Measurements from ENCODE around the gene SLC38A3.
"Not testable (repeated sequence)": the region's sequence is repeated elsewhere in the genome, so short reads cannot be mapped to it uniquely, and the experiment has no call there.

Gene SLC38A3

DNA sequence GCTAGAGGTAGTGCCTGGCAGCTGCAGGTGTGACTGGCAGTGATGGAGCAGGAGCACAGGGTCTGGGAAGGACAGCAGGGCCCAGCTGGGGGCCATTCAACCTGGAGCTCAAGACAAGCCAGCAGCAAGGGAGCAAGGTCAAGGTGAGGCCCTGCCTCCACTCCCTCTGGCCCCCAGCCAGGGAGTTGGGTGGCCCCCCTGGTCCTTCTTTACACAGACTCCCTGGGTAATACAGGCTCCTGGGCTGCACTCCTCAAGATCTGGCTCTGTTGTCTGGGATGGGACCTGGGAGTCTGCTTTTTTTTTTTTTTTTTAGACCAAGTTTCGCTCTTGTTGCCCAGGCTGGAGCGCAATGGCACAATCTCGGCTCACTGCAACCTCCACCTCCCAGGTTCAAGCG lies 45.4 kb downstream of the SLC38A3 start:
- DNase-seq (ENCODE audit: low read depth) = no peak

DNA sequence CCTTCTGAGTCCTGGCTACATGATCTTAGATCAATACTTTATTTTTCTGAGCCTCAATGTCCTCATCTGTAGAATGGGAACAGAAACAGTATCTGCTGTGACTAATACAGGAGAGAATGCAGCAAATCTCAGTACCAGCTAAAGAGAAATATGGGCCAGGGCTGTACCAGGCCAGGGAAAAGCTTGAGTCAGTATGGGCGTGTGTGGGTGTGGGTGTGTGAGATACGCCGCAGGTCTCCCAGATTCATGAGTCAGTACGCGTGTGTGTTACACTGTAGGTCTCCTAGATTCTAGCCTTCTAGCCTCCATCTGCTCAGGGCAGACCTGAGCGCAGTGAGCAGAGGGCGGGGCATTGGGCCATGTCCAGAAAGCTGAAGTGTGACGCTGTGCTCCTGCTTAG lies 46.1 kb downstream of the SLC38A3 start:
- DNase-seq (ENCODE audit: low read depth) = peak; percentile 96

DNA sequence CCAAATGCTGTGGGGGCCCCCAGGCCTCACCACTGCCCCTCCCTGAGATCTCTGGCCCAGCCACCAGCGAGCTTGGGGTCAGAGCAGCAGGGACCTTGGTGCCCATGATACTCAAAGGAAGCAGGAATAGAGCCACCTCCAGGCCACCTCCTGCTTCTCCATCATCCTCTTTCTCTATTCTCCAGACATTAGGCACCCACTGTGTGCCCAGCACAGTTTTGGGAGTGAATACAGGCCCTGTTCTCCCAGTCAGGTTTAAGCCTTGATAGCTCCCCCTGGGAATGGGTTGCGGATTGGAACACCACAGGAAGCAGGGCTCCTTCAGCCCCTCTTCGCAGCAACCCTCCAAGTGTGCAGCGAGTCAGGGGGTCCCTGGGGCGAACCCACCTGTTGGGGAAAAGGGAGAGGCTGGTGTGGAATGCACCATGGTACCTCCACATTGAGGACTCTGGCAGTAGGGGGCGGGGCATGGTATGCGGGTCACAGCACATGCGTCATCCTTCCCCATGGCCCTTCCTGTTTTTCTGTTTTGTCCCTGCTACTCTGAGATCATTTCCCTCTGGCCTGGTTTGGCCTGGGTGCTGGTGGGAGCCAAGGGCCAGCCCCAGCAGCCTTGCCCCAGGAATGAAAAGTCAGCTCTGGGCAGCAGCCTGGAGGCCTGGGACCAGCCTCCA lies 49.6 kb downstream of the SLC38A3 start:
- DNase-seq (ENCODE audit: low read depth) = peak; percentile 78

DNA sequence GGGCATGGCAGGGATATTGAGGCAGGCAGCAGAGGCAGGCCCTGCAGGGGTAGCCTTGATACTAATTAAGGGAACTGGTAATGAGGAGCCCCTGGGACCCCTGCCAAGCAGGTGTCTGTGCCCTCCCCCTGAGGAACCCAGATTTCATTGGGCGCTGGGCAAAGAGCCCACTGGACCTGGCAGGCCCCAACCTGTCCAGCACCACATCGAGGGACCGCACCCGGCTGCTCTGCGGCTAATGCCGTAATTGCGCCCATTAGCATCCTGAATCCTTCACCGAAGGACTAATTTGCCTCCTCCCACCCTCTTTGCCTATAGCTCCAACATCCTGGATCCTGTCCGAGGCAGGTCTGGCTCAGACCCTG lies 50.2 kb downstream of the SLC38A3 start:
- DNase-seq (ENCODE audit: low read depth) = no peak

DNA sequence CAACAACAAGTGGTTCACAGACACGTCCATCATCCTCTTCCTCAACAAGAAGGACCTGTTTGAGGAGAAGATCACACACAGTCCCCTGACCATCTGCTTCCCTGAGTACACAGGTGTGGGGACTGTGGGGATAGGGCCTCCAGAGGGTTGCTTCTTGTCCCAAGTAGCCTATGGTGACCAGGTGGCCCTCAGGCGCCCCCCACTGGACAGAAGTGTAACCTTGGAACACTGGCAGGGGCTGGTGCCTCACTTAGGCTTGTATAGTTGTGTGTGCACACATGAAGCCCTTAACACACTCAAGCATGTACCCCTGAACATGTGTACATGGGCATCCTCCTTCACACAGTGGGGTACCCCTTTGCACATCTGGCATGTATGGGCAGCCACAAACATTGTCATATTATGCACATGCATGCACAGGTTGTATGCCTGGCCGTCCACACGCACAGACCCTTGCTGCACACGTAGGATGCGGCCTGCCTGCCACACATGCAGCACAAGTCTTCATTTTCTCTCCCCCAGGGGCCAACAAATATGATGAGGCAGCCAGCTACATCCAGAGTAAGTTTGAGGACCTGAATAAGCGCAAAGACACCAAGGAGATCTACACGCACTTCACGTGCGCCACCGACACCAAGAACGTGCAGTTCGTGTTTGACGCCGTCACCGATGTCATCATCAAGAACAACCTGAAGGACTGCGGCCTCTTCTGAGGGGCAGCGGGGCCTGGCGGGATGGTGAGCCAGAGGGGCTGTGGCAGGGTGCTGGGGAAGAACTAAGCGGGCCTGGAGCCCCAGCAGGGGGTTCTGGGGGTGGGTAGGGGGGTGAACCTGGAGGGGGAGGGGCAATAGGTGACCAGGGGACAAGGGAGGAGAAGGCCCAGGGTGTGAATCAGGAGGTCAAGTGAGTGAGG lies 52.2 kb downstream of the SLC38A3 start:
- DNase-seq (ENCODE audit: low read depth) = no peak

DNA sequence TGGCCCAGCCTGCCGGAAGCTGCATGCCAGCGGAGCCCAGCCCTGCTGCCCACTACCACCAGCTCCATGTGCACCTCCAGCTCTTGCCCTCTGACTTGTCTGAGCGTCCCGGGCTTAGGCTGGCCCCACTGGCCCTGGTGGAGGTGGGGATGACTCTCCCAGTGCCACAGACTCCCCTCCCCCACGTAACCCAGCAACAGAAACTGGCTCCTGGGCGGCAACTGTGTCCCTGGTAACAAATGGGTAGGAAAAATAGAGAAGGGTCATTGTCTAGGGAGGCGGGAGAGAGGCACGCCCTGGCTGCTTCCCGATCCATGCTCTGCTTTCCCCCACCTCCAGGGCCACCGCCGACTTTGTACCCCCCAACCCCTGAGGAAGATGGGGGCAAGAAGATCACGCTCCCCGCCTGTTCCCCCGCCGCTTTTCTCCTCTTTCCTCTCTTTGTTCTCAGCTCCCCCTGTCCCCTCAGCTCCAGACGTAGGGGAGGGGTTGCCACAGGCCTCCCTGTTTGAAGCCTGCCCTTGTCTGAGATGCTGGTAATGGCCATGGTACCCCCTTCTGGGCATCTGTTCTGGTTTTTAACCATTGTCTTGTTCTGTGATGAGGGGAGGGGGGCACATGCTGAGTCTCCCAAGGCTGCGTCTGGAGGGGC lies 53.1 kb downstream of the SLC38A3 start:
- no peak for DNase-seq (ENCODE audit: low read depth)

DNA sequence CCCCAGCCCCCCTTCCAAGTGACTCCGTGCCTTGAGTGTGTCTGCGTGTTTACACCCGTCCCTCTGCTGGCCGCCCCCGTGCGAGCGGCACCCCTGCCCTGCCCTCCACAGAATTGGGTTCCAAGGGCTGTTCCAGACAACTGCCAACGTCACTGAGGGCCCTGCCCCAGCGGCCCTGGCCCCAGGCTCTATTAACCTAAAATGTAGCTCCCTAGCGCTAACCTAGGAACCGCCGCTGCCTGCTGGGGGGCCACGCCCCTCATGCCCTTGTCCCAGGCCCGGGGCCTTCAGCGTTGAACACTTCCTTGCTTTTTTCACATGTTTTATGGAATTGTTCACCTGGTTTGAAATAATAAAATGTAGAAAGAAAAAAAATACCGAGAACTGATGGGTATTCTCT lies 53.9 kb downstream of the SLC38A3 start:
- no peak for DNase-seq (ENCODE audit: low read depth)

DNA sequence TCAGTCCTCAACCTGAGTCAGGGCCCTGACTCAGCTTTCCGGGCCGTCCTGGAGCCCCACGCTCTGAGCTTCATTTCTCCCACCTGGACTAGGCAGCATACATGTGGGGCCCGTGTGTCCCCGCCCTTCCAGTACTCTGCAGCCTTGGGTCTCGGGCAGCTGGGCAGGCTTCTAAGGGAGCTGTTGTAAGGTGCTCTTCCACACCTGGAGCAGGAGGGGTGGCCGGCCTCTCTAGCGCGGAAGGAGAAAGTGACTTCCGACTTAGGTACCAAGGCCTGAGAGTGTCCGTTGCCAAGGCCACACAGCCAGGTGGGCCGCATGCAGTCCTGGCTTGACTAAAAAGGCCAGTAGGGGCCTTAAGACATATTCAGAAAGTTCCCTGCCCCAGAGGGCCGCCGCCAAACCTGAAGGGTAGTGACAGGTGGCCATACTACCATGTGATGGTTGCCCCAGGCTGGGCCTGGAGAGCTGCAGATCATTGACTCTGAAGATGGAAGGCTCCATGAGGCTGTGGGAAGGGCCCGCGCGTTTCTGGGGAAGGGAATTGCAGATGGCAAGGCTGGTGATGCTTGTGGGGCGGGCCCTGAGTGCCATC lies 54.5 kb downstream of the SLC38A3 start:
- DNase-seq (ENCODE audit: low read depth) = no peak

DNA sequence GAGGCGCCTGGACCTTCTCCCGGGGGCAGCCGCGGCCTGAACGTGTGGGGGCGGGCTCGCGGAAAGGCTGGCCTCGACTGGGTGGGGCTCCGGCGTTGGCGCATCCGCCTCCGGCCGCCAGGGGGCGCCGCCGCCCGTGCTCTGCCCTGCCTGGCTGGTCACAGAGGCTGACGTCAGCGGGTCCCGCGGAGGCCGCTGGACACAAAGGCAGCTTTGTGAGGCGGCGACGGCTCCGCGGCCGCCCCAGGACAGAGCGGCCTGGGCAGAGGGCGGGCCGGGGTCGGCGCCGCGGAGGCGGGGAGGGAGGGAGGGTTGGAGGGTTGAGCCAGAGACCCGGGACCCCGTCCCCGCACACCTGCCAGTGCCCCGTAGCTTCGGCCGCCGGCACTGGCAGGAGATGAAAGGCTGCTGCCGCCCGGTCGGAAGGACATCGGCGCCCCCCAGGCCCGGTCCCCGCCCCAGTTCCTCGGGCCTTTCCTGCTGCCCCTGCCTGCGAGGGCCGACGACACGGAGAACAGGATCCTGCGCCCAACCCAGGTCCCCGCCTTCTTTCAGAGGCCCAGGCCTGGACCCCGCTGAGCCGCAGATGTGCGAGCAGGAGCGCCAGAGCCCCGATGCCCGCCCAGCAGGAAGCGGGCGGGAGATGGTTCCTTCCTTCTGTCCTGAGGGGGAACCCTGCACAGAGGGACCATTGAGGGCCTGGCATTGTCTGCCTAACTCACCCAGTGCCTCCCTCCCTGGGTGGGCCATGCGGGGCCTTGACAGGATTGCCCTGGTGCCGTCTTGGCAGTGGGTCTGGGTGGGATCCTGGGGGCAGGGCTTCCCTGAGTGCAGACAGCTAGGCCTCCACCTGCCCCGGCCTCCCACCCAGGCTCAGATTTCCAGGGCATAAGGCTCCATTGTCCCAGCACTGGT lies 55.2 kb downstream of the SLC38A3 start:
- DNase-seq (ENCODE audit: low read depth) = peak; percentile 85

DNA sequence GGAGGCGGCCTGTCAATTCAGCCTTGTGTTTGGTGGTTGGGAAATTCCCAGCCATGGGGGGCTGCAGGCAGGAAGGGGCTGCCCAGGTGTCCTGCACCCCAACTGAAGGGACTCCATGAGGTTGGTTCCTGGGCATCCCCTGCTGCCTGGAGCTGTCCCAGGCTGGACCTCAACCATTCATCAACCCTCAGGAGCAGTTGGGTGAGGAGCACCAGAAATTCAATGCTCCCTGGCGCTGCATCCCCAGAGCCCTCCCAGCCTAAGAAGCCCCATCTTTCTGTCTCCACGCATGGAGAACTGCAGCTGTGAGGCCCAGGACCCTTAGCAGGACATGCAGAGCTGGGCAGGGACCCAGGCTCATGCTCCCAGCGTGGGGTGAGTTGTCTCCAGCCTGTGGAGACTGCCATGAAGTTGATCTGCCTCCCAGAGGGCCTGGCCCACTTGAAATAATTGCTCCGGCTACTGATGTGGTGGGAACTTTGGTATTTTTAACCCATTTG lies 55.9 kb downstream of the SLC38A3 start:
- DNase-seq (ENCODE audit: low read depth) = no peak

DNA sequence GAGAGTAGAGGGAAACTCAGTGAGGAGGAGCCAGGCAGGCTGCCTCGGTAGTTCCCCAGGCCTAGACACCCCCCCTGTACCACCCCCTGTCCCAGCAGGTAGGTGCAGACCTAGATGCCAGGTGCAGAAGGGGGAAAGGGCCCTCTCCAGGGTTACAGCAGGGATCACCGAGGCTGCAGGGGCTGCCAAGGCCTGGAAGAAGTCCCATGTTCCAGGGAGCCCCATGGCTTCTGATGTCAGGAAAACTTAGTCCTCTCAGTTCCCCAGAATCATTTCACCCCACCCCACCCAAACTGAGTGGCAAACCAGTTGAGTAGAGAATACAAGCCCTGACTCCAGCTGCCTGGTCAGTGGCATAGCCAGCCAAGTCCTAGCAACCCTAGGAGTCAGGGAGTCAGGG lies 56.4 kb downstream of the SLC38A3 start:
- DNase-seq (ENCODE audit: low read depth) = no peak

DNA sequence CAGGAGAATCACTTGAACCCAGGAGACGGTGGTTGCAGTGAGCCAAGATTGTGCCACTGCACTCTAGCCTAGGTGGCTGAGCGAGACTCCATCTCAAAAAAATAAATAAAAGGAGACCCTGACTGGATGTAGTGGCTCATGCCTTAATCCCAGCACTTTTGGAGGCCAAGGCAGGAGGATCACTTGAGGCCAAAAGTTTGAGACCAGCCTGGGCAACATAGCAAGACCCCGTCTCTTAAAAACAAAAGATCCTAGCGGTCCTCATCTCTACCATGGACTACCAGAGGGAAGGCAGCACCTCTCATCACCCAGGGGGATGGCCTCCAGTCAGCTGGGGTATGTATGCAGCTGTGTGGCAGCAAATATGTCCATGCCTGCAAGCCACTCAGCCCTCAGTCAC lies 57.1 kb downstream of the SLC38A3 start:
- not testable (repeated sequence) for DNase-seq (ENCODE audit: low read depth)

DNA sequence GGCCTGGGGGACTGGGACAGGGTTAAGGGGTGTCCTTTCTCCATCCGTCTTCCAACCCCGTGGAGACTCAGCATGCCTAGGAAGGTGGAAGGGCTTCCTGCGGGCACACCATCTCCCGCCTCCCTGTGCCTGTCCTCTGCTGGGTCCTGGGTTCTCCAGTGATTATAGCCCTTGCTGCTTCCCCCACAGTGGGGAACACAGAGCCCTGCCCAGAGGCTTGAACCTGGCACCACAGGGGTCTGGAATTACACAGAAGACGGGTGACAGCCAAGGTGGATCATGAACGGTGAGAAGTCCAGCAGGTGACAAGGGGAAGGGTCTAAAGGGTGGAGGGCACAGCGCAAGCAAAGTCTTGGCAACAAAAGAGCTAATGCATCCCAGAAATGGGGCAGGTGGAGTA lies 57.7 kb downstream of the SLC38A3 start:
- no peak for DNase-seq (ENCODE audit: low read depth)

DNA sequence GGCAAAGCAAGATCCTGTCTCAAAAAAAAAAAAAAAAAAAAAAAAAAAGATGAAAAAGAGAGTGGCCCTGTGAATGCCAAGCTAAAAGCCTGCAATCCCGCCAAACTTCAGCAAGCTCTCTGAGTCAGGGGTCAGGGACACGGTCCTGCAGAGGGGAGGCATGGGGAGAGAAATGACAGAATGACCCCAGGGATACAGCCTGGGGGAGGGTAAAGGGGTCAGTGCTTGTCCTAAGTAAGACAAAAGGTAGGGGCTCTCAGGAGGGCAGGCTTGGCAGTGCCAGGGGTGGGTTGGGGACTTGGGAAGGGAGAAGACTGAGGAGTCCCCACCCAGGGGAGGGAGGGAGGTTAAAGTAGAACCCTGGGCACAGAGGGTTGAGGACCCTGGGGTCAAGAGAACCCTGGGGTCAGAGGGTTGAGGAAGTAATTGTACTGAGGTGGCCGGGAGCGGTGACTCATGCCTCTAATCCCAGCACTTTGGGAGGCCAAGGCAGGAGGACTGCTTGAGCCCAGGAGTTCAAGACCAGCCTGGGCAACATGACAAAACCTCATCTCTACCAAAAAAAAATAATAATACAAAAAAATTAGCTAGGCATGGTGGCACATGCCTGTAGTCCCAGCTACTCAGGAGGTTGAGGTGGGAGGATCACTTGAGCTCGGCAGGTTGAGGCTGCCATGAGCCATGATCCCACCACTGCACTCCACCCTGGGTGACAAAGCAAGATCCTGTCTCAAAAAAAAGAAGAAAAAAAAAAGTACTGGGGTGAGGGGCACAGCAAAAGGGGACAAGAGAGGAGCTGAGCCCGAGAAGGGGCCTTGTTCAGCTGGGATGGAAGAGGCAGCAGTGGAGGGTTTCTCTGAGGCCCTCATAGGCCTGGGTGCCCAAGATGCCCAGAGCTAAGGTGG lies 58.7 kb downstream of the SLC38A3 start:
- no peak for DNase-seq (ENCODE audit: low read depth)

DNA sequence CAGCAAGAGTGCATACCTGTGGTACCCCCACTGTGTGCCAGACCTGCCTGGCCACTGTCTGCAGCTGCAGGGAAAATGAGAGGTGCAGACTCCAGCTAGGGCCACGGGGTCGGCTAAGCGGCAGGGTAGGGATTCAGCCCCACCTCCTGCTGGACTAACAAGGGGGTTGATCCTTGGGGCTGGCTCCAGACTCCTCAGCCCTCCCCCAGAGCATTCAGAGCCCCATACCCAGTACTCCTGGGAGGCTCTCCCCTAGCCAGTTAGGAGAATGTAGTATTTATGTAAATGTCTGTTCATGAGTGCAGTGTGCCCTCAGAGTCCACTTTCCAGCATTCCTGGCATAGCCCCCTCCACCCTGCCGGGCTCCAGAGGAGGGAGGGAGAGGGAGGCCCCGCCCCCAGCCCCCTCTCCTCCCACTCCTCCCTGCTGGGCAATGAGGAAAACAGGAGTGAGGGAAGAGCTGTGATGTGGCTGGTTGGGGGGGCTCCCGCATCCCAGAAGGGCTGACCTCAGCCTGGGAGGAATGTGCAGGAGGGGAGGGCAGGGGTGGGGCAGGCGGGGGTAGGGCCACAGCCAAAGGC lies 59.4 kb downstream of the SLC38A3 start:
- peak; percentile 81 for DNase-seq (ENCODE audit: low read depth)

DNA sequence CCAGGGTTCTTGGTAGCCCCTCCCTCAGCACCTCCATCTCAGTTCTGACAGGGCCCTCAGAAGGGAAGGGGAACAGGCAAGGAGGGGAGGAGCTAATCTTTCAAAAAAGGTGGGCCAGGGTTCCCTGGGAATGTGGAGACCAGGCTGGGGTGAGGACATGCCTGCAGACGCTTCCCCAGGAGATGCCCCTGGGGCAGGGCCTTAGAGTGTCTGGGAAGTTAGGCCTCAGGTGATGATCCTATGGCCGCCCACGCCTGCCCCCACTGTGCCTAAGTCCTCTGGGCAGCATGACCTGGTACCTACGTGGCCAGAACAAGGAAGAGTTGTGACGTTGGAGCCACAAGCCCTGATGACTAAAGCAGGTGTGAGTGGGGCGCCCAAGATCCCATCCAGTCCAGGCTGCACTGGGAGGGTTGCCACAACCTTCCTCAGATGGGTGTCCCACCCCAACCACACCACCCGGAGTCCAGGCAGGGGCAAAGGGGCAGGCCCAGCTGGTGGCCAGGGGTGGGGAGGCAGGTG lies 60.0 kb downstream of the SLC38A3 start:
- DNase-seq (ENCODE audit: low read depth) = no peak

DNA sequence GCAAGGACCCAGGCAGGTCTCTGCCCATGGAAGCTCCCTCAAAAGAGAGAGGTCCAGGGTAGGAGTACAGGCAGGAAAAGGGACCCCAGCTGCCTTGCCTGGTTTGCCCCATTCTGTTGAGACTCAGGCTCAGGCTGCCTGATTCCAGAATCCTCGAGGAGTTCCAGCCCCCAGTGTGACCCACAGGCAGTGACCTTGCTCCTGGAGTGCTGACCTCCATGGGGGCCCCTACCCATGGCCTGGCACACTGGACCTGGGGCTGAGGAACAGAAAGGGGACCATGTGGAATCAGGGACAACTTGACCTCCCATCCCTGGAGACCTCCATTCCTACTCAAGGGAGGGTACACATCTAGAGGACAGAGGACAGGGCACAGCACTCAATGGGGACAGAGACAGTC lies 60.5 kb downstream of the SLC38A3 start:
- no peak for DNase-seq (ENCODE audit: low read depth)

DNA sequence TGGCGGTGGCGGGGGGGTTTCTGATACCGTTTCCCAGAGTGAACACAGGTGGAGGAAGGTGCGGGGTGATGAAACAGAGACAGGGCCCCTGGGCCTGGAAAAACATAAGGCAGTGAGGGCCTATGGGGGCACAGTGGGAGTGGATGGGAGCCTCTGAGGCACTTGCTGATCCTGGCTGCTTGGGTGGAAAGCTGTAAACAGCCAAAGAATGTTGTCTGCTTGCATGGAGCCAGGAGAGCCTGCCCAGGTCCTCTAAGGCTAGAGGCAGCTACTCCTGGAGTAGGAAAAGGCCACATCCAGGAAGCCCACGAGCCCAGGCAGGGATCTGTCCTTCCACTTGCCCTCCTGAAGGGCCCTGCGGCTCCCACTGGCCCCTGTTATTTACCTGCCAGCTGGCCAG lies 60.9 kb downstream of the SLC38A3 start:
- DNase-seq (ENCODE audit: low read depth) = no peak

DNA sequence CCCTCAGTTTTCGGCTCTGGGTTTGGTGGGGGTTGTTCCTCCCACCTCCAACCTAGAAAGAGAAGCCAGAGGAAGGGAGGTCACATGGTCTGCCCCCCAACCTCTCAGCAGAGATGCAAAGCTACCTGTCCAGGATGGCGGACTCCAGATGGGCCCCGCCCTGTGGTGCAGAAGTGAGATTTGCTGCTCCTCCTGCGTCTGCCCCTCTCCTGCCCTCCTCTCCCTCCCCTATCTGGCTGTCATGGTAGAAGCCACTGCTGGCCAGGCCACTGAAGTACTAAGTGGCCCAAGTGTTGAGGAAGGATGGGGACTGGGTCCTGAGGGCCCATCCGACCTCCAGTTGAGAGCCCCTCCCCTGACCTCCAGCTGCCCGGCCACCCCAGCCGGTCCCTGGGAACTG lies 61.8 kb downstream of the SLC38A3 start:
- no peak for DNase-seq (ENCODE audit: low read depth)
